IPS-15b (cell line): ENCODE measurements around the gene GRID1.

Experiments
- H3K27me3 ChIP-seq: one replicate; pipeline ENCODE4 v1.6.1; 2013; ENCODE audit warnings: low read length; ENCODE audit not compliant: control insufficient read depth, insufficient read depth
- H3K36me3 ChIP-seq: one replicate; pipeline ENCODE4 v1.6.1; 2013; ENCODE audit warnings: low read length; ENCODE audit not compliant: control insufficient read depth, insufficient read depth
- H3K4me1 ChIP-seq: one replicate; pipeline ENCODE4 v1.6.1; 2013; ENCODE audit warnings: mild to moderate bottlenecking, low read length; ENCODE audit not compliant: control insufficient read depth, insufficient read depth
- H3K4me3 ChIP-seq: one replicate; pipeline ENCODE4 v1.5.1; 2013; ENCODE audit warnings: low read depth, low read length
- H3K9ac ChIP-seq: one replicate; pipeline ENCODE4 v1.6.1; 2013; ENCODE audit warnings: low read depth, mild to moderate bottlenecking, low read length
- H3K9me3 ChIP-seq: one replicate; pipeline ENCODE4 v1.6.1; 2013; ENCODE audit warnings: mild to moderate bottlenecking, low read length; ENCODE audit not compliant: control insufficient read depth, insufficient read depth

The GRID1 gene

GRCh38 chr10:86329093-86329710 lies 37.4 kb downstream of the GRID1 start:
- no peak overlapping the region for H3K9ac ChIP-seq
- no peaks in the 10 kb centered on the region for H3K4me1 ChIP-seq
- H3K36me3 ChIP-seq: no peaks in the 10 kb centered on the region
- no peak overlapping the region for H3K4me3 ChIP-seq
- no peaks in the 10 kb centered on the region for H3K9me3 ChIP-seq
- H3K27me3 ChIP-seq: no peaks in the 10 kb centered on the region

GRCh38 chr10:86327954-86328725 lies 38.5 kb downstream of the GRID1 start:
- no peak overlapping the region for H3K4me3 ChIP-seq
- no peaks in the 10 kb centered on the region for H3K27me3 ChIP-seq
- H3K9me3 ChIP-seq: no peaks in the 10 kb centered on the region
- no peaks in the 10 kb centered on the region for H3K36me3 ChIP-seq
- H3K4me1 ChIP-seq: no peaks in the 10 kb centered on the region
- no peak overlapping the region for H3K9ac ChIP-seq

- no peaks in the 10 kb centered on the region for H3K9me3 ChIP-seq
- H3K4me3 ChIP-seq: no peak overlapping the region
- H3K4me1 ChIP-seq: no peaks in the 10 kb centered on the region
Measured at GRCh38 chr10:86325158-86325557, 41.4 kb downstream of the GRID1 start.

GRCh38 chr10:86321568-86321967 lies 45.0 kb downstream of the GRID1 start:
- no peaks in the 10 kb centered on the region for H3K9me3 ChIP-seq
- H3K4me3 ChIP-seq: no peak overlapping the region
- H3K4me1 ChIP-seq: no peaks in the 10 kb centered on the region

More at GRCh38 chr10:86325158-86325557, 41.4 kb downstream of the GRID1 start:
- Histone ChIP-seq H3K36me3 (no peaks in the 10 kb centered on the region), H3K27me3 (no peaks in the 10 kb centered on the region), H3K9ac (no peak overlapping the region)

GRCh38 chr10:86319676-86320075 lies 46.9 kb downstream of the GRID1 start:
- Histone ChIP-seq H3K9me3 (no peaks in the 10 kb centered on the region), H3K4me1 (no peaks in the 10 kb centered on the region), H3K36me3 (no peaks in the 10 kb centered on the region), H3K4me3 (no peak overlapping the region), H3K9ac (no peak overlapping the region), H3K27me3 (no peaks in the 10 kb centered on the region)

More at GRCh38 chr10:86321568-86321967, 45.0 kb downstream of the GRID1 start:
- Histone ChIP-seq H3K9ac (no peak overlapping the region), H3K27me3 (no peaks in the 10 kb centered on the region), H3K36me3 (no peaks in the 10 kb centered on the region)

- H3K4me3 ChIP-seq: no peak overlapping the region
- H3K9me3 ChIP-seq: no peaks in the 10 kb centered on the region
- no peaks in the 10 kb centered on the region for H3K27me3 ChIP-seq
- no peaks in the 10 kb centered on the region for H3K4me1 ChIP-seq
- H3K36me3 ChIP-seq: no peaks in the 10 kb centered on the region
- H3K9ac ChIP-seq: no peak overlapping the region
Measured at GRCh38 chr10:86317949-86318725, 48.5 kb downstream of the GRID1 start.

GRCh38 chr10:86316990-86317389 lies 49.6 kb downstream of the GRID1 start:
- Histone ChIP-seq H3K36me3 (no peaks in the 10 kb centered on the region), H3K4me3 (no peak overlapping the region), H3K9ac (no peak overlapping the region), H3K27me3 (no peaks in the 10 kb centered on the region), H3K9me3 (no peaks in the 10 kb centered on the region), H3K4me1 (no peaks in the 10 kb centered on the region)

GRCh38 chr10:86316274-86316835 lies 50.2 kb downstream of the GRID1 start:
- Histone ChIP-seq H3K27me3 (no peaks in the 10 kb centered on the region), H3K4me1 (no peaks in the 10 kb centered on the region), H3K9ac (no peak overlapping the region), H3K9me3 (no peaks in the 10 kb centered on the region), H3K4me3 (no peak overlapping the region), H3K36me3 (no peaks in the 10 kb centered on the region)

GRCh38 chr10:86315549-86315942 lies 51.0 kb downstream of the GRID1 start:
- H3K36me3 ChIP-seq: no peaks in the 10 kb centered on the region
- H3K4me1 ChIP-seq: no peaks in the 10 kb centered on the region
- H3K9me3 ChIP-seq: no peaks in the 10 kb centered on the region
- no peaks in the 10 kb centered on the region for H3K27me3 ChIP-seq
- H3K9ac ChIP-seq: no peak overlapping the region
- H3K4me3 ChIP-seq: no peak overlapping the region

- Histone ChIP-seq H3K4me3 (no peak overlapping the region), H3K4me1 (no peaks in the 10 kb centered on the region), H3K9ac (no peak overlapping the region), H3K27me3 (no peaks in the 10 kb centered on the region), H3K36me3 (no peaks in the 10 kb centered on the region), H3K9me3 (no peaks in the 10 kb centered on the region)
Measured at GRCh38 chr10:86314616-86315548, 51.7 kb downstream of the GRID1 start.

GRCh38 chr10:86313621-86314041 lies 53.0 kb downstream of the GRID1 start:
- no peaks in the 10 kb centered on the region for H3K4me1 ChIP-seq
- no peaks in the 10 kb centered on the region for H3K36me3 ChIP-seq
- H3K4me3 ChIP-seq: no peak overlapping the region
- H3K27me3 ChIP-seq: no peaks in the 10 kb centered on the region
- no peak overlapping the region for H3K9ac ChIP-seq
- H3K9me3 ChIP-seq: no peaks in the 10 kb centered on the region
